Measurements from ENCODE around the gene BID. TPM values are rescaled to one million over a fixed set of nuclear protein-coding genes. Genes with fewer than 3 reads are reported as not detected.

BID gene
- total and polyA plus RNA-seq, 10 of the 15 experiments (the other 5 are each of a cell fraction or from before 2014, with no cell fraction given), result 7.9 to 241 (median 136) TPM

GRCh38 chr22:17703811-17704210, 70.5 kb downstream of the BID start:
- Histone ChIP-seq H4K20me1 (ENCODE audit: control insufficient read depth, insufficient read depth) (no peaks in the 10 kb centered on the region), H3K4me1 (ENCODE audit: control insufficient read depth, insufficient read depth, low read length) (peaks cover 8% of the 10 kb centered on the region), H3K36me3 (ENCODE audit: control insufficient read depth in 2 of 2, insufficient read depth in 2 of 2, low read length in 1 of 2) (peaks cover 0 to 2% of the 10 kb centered on the region in 2 experiments; a peak in 1 of 4 replicates), H3K9ac (ENCODE audit: control insufficient read depth, insufficient read depth, low read length) (no peak overlapping the region), H3K9me3 (replicated peaks; ENCODE audit: control insufficient read depth, insufficient read depth, low read length) (no peaks in the 10 kb centered on the region), H3K27ac (ENCODE audit: control insufficient read depth, insufficient read depth) (no peak overlapping the region), H3K4me2 (ENCODE audit: control insufficient read depth, insufficient read depth) (no peak overlapping the region), H3K4me3 (no peak overlapping the region), H3K27me3 (replicated peaks in 1 of 2; ENCODE audit: control insufficient read depth in 2 of 2, insufficient read depth in 2 of 2, low read length in 1 of 2) (no peaks in the 10 kb centered on the region), H3K79me2 (ENCODE audit: control insufficient read depth, insufficient read depth, low read length) (peaks cover 5% of the 10 kb centered on the region), H2AFZ (ENCODE audit: control insufficient read depth, low read depth, low read length) (no peak overlapping the region)
- BruUV-seq (replicated peaks), result no TSS peak
- DNase-seq (ENCODE audit: low read depth, low spot score) (no peak), FAIRE-seq (no peak), ATAC-seq (no peak)
- SMC1A ChIA-PET (ENCODE audit: uncharacterized antibody, unreplicated experiment), result interaction anchor here (1.1 kb wide), 1 partner anchor 16 kb away, joined by 3 read pairs; no protein-coding TSS in a partner anchor
- in situ Hi-C loops (cut with MboI) (no loop called here), intact Hi-C loops (cut with micrococcal nuclease; ENCODE audit: unreplicated experiment) (loop anchor here (10.0 kb wide), 1 partner anchor 69 kb away; the partner anchor contains the start of gene BCL2L13)
- RAD21 ChIA-PET (ENCODE audit: unreplicated experiment), result no interaction called here
- WGBS (ENCODE audit: insufficient coverage, insufficient replicate concordance, low lambda C conversion rate, missing lambda C conversion rate), result 100% methylated on average over 2 of the region's 2 CpGs
- POLR2A ChIA-PET, result no interaction called here
- CTCF ChIA-PET, result no interaction called here
- TF ChIP-seq MTA3 (IDR thresholded peaks at IDR 0.05; ENCODE audit: borderline replicate concordance, low read length) (no peak), SMAD1 (IDR thresholded peaks at IDR 0.05; ENCODE audit: low read depth, partially characterized antibody) (no peak), MLLT1 (IDR thresholded peaks at IDR 0.05) (no peak), CBX5 (IDR thresholded peaks at IDR 0.05; ENCODE audit: low read depth) (no peak), GATAD2B (conservative IDR thresholded peaks at IDR 0.05; ENCODE audit: low read depth) (no peak), SREBF2 (IDR thresholded peaks at IDR 0.05; ENCODE audit: low read length) (no peak), PKNOX1 (IDR thresholded peaks at IDR 0.05) (no peak), LARP7 (IDR thresholded peaks at IDR 0.05) (no peak), SPI1 (IDR thresholded peaks at IDR 0.05; ENCODE audit: borderline replicate concordance, insufficient read depth, low read depth, low read length) (no peak), ZNF687 (IDR thresholded peaks at IDR 0.05) (no peak), STAT1 (conservative IDR thresholded peaks at IDR 0.05) (no peak), ATF2 (IDR thresholded peaks at IDR 0.05; ENCODE audit: low read length) (no peak), CHD4 (IDR thresholded peaks at IDR 0.05) (no peak), TAF1 (IDR thresholded peaks at IDR 0.05; ENCODE audit: borderline replicate concordance, low read depth, low read length) (no peak), ZNF274 (IDR thresholded peaks at IDR 0.05; ENCODE audit: insufficient read depth, insufficient read length) (no peak)

All from GM12878 (cell line).